ENCODE measurements around the gene MFGE8.

MFGE8 gene

DNA sequence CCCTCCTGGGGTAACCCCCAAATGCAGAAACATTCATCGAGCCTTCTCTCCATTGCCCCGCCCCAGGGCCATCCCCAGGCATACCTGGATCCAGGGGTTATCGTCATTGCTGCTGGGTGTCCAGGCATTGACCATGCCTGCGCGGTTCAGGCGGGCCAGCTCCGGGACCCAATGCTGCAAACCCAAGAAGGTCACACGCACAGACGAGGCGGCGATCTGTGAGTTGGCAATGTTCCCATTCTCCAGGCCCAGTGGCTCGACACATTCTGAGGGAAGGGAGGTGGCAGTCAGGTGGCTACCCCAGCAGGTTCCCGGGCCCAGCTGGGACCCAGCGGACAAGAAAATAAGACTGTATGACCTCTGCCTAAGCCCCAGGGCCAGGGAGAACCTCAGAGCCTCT is 6.1 kb downstream of the MFGE8 start:
- no peak overlapping the region for H3K9ac ChIP-seq
- peaks cover 76% of the 10 kb centered on the region for H3K36me3 ChIP-seq
- H3K4me2 ChIP-seq: no peak overlapping the region
- peaks cover 44% of the 10 kb centered on the region for H3K4me1 ChIP-seq
- no peak overlapping the region for H3K27ac ChIP-seq
- no peaks in the 10 kb centered on the region for H3K9me3 ChIP-seq
- no peak overlapping the region for H3K4me3 ChIP-seq
- H4K20me1 ChIP-seq: peaks cover 23% of the 10 kb centered on the region; the same call in 1 of the 2 replicates
- TF ChIP-seq Cebpa-rat (IDR thresholded peaks at IDR 0.05): no peak
- H3K27me3 ChIP-seq: no peaks in the 10 kb centered on the region

GRCh38 chr15:88906551-88906950 is 6.6 kb downstream of the MFGE8 start:
- Histone ChIP-seq H3K9me3 (no peaks in the 10 kb centered on the region), H3K27ac (no peak overlapping the region), H3K9ac (no peak overlapping the region), H4K20me1 (peaks cover 23% of the 10 kb centered on the region; the same call in 1 of the 2 replicates), H3K36me3 (peaks cover 82% of the 10 kb centered on the region), H3K27me3 (no peaks in the 10 kb centered on the region), H3K4me3 (no peak overlapping the region), H3K4me1 (peaks cover 38% of the 10 kb centered on the region), H3K4me2 (no peak overlapping the region)
- TF ChIP-seq Cebpa-rat (IDR thresholded peaks at IDR 0.05): no peak

DNA sequence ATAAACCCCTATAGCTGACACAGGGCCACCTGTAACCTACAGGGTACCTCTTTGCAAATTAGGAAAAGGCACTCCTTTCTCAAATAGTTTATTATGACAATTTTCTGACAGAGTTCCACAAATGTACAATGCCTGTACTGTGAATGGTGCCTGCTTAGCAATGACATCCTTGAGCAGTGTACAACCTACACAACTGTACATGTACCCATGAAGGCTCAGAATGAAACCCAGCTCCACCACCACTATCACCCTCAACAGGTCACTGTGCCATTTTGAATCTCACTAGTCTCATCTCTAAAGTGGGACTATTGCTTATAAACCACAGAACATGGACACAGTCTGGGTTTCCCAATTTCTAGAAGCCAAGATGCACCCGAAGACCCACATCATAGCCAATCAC is 7.0 kb downstream of the MFGE8 start:
- no peaks in the 10 kb centered on the region for H3K27me3 ChIP-seq
- peaks cover 86% of the 10 kb centered on the region for H3K36me3 ChIP-seq

GRCh38 chr15:88905576-88905975 is 7.6 kb downstream of the MFGE8 start:
- Histone ChIP-seq H3K9ac (no peak overlapping the region), H4K20me1 (peaks cover 23% of the 10 kb centered on the region; the same call in 1 of the 2 replicates)
- no peak for TF ChIP-seq Cebpa-rat (IDR thresholded peaks at IDR 0.05)

More for the DNA sequence above, 7.0 kb downstream of the MFGE8 start:
- H4K20me1 ChIP-seq: peaks cover 23% of the 10 kb centered on the region; the same call in 1 of the 2 replicates
- TF ChIP-seq Cebpa-rat (IDR thresholded peaks at IDR 0.05): no peak
- H3K9ac ChIP-seq: no peak overlapping the region
- H3K4me1 ChIP-seq: peaks cover 34% of the 10 kb centered on the region
- no peak overlapping the region for H3K27ac ChIP-seq
- H3K4me2 ChIP-seq: no peak overlapping the region
- no peak overlapping the region for H3K4me3 ChIP-seq
- no peaks in the 10 kb centered on the region for H3K9me3 ChIP-seq

DNA sequence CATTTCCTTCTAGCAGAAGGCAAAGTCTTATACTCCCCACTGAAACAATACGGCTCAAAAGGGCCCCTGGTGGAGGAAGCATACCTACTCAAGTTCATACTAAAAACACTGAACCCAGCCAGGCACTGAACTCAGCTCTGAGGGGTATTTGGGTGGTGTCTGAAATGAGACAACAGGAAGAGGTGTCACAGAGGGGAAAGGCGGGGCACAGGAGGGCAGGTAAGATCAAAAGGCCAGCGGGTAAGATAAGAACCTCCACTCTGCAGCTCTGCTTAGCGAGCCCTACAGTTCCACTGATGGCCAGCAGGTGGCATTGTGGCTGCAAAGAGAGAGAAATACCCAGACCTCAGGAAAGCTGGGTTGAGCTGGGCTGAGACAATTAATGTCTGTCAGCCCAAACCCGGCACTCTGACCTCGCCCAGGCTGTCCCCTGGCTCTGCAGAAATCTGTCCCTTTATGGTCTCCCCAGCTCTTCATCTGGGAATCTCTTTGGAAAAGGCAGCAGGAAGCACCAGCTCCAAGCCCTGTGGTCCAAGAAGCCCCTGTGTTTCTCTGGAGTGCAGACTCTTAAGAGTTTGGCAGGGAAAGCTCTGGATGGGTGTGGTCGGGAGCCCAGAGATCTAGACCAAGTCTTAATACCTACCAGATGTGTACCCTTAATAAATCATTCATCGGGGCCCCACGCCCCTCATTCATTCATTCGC is 8.4 kb downstream of the MFGE8 start:
- Histone ChIP-seq H3K9ac (no peak overlapping the region), H3K36me3 (peaks cover 92% of the 10 kb centered on the region), H3K9me3 (no peaks in the 10 kb centered on the region), H3K27ac (no peak overlapping the region), H3K4me1 (peaks cover 21% of the 10 kb centered on the region), H4K20me1 (peaks cover 23% of the 10 kb centered on the region; the same call in 1 of the 2 replicates), H3K4me3 (no peak overlapping the region), H3K4me2 (peak overlapping the region; percentile 13; the same call in 1 of the 2 replicates), H3K27me3 (no peaks in the 10 kb centered on the region)
- TF ChIP-seq Cebpa-rat (IDR thresholded peaks at IDR 0.05): no peak

More at GRCh38 chr15:88905576-88905975, 7.6 kb downstream of the MFGE8 start:
- H3K4me2 ChIP-seq: no peak overlapping the region
- no peak overlapping the region for H3K4me3 ChIP-seq
- H3K27ac ChIP-seq: no peak overlapping the region
- no peaks in the 10 kb centered on the region for H3K27me3 ChIP-seq
- peaks cover 29% of the 10 kb centered on the region for H3K4me1 ChIP-seq
- H3K9me3 ChIP-seq: no peaks in the 10 kb centered on the region
- H3K36me3 ChIP-seq: peaks cover 91% of the 10 kb centered on the region

DNA sequence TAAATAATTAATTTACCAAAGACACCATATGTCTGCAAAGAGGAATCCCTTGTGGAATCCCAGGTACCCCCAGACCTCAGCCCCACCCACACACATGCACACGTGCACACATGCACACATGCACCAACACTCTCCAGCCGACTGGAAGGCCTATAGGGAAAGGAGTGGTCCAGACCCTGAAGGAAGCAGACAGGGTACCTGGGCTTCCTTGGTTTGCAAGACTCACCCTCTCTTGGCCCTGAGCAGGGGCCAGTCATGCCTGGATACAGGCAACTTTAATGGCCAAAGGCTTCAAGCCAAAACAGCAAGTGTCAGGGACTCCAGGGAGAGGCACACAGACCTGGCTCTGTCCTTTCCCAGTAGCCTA is 8.9 kb downstream of the MFGE8 start:
- peaks cover 23% of the 10 kb centered on the region; the same call in 1 of the 2 replicates for H4K20me1 ChIP-seq
- no peak overlapping the region for H3K4me2 ChIP-seq
- H3K27me3 ChIP-seq: no peaks in the 10 kb centered on the region
- peaks cover 15% of the 10 kb centered on the region for H3K4me1 ChIP-seq
- H3K9ac ChIP-seq: no peak overlapping the region
- no peak overlapping the region for H3K4me3 ChIP-seq
- no peaks in the 10 kb centered on the region for H3K9me3 ChIP-seq
- peaks cover 92% of the 10 kb centered on the region for H3K36me3 ChIP-seq
- no peak overlapping the region for H3K27ac ChIP-seq
- no peak for TF ChIP-seq Cebpa-rat (IDR thresholded peaks at IDR 0.05)

GRCh38 chr15:88902846-88903245 is 10.3 kb downstream of the MFGE8 start:
- H3K9me3 ChIP-seq: no peaks in the 10 kb centered on the region
- no peak overlapping the region for H3K4me2 ChIP-seq
- TF ChIP-seq Cebpa-rat (IDR thresholded peaks at IDR 0.05): no peak
- H3K27me3 ChIP-seq: no peaks in the 10 kb centered on the region
- peaks cover 79% of the 10 kb centered on the region for H3K36me3 ChIP-seq
- H3K9ac ChIP-seq: no peak overlapping the region
- H3K4me3 ChIP-seq: no peak overlapping the region
- H3K4me1 ChIP-seq: peaks cover 4% of the 10 kb centered on the region
- H4K20me1 ChIP-seq: peaks cover 17% of the 10 kb centered on the region; the same call in 1 of the 2 replicates
- no peak overlapping the region for H3K27ac ChIP-seq

GRCh38 chr15:88902221-88902835 is 10.9 kb downstream of the MFGE8 start:
- peaks cover 8% of the 10 kb centered on the region for H3K4me1 ChIP-seq
- H3K4me2 ChIP-seq: no peak overlapping the region
- no peak for TF ChIP-seq Cebpa-rat (IDR thresholded peaks at IDR 0.05)
- no peaks in the 10 kb centered on the region for H3K9me3 ChIP-seq
- no peaks in the 10 kb centered on the region for H3K27me3 ChIP-seq
- no peak overlapping the region for H3K4me3 ChIP-seq
- H3K27ac ChIP-seq: no peak overlapping the region
- no peak overlapping the region for H3K9ac ChIP-seq
- peaks cover 74% of the 10 kb centered on the region for H3K36me3 ChIP-seq
- H4K20me1 ChIP-seq: 0 out of 2 replicates have a peak, but pooled peaks cover 15% of the 10 kb centered on the region

- Histone ChIP-seq H3K4me2 (no peak overlapping the region), H3K4me1 (peaks cover 15% of the 10 kb centered on the region), H4K20me1 (peaks cover 14% of the 10 kb centered on the region; the same call in 1 of the 2 replicates)
These were observed 11.5 kb downstream of the MFGE8 start for GRCh38 chr15:88901508-88902220.

More at GRCh38 chr15:88901508-88902220, 11.5 kb downstream of the MFGE8 start:
- H3K4me3 ChIP-seq: no peak overlapping the region
- peaks cover 4% of the 10 kb centered on the region for H3K27me3 ChIP-seq
- no peak overlapping the region for H3K27ac ChIP-seq
- TF ChIP-seq Cebpa-rat (IDR thresholded peaks at IDR 0.05): no peak
- H3K9ac ChIP-seq: no peak overlapping the region
- H3K36me3 ChIP-seq: peaks cover 67% of the 10 kb centered on the region
- no peaks in the 10 kb centered on the region for H3K9me3 ChIP-seq

Data from BLaER1 (cell line).